Measurements from ENCODE around the gene ADCY1.

The ADCY1 gene

DNA sequence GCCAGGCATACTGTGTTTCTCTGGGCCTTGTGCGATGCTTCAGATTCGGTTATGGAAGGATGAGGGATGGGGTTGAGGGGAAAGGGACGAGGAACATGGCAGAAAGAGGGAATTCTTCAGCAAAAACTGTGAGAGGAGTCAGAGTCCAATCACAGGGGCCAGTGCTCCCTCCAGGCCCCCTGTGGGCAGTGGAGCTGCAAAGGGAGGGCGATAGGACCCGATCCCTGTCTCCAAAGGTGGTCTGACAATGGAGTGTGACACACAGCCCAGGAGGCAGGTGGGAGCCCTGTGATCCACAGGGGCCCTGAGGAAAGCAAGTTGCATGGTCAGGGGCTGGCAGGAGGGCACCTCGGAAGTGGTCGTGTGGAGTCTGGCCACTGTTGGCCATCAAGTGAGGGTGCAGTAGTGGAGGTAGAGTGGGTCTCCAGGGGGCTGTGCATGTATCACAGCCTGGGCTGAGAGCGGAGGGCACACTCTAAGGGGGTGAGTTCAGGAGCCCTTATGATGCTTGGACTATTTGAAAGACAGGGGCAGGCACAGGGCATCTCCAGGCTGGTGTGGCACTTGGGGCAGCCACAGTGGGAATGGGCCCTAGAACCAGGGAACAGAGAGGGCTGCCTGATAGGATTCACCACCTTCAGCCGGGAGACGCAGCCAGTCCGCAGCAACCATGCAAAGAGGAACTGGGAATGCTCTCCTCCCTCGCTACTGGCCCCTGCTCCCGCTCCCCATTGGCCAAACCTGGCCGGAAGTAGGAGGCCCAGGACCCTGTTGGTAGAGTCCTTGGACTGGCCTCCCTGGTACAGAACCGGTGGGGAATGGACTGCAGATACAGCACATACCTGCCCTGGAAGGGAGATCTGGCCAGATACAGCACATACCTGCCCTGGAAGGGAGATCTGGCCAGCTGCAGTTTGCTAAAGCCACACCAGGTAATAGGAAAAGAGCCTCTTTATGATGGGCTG is 115.9 kb downstream of the ADCY1 start:
- no peak for DNase-seq (ENCODE audit: low read depth in 2 of 2, low spot score in 1 of 2)

DNA sequence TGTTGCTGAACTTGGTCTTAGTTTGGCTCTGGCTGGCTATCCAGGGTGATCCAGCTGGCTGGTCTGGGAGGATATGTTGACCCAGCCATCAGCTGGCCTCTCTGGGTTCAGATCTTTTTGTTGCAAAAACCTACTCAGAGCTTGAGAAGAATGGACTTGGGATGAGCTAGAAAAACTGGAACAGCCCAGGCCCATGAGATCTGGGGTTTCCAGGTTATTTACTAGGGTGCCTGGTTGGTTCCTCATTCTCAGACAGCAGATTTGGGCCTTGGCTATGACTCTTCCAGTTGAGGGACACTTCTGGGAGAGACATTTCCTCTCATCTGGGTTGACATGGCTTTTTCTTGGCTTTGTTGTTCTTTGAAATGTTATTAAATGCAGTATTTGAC is 116.6 kb downstream of the ADCY1 start:
- no peak for DNase-seq (ENCODE audit: low read depth in 2 of 2, low spot score in 1 of 2)

DNA sequence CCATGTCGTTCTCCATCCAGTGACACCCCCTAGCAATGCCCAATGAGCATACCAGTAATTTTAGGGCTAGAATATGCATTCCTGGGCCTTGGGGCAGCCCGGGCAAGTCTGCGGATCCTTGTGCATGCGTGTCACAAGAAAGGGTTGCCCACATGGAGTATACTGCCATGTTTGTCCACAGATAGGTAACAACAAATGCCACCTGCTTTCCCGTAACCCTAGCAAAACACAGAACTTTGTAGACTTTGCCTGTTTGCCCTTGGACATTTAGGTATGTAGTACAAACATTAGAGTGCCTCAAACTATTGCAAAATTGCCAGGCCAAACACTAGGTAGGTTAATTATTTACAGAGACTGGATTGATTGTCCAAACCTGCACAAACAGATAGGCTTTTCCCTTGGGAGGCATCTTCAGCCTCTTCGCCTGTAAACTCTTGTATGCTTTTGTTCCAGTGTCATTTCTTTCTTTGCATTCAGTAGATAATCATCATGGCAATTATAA is 117.0 kb downstream of the ADCY1 start:
- DNase-seq (ENCODE audit: low read depth in 2 of 2, low spot score in 1 of 2), result no peak

DNA sequence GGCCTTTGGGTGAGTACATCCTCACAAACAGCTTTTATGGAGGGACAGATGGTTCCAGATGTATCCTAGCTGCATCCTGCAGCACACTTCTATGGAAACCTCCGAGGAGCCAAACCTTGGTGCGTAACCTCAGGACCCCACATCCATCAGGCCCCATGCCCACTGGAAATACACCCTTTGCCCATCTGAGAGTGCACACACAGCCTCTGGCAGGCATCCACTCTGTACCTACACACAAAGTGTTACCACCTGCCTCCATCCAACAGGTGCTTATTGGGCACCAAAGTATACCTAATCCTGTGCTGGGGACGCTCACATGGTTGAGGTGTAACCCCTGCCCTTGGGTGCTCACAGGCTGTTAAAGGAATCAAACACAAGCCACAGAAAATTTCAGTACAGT is 117.9 kb downstream of the ADCY1 start:
- DNase-seq (ENCODE audit: low read depth in 2 of 2, low spot score in 1 of 2), result no peak

DNA sequence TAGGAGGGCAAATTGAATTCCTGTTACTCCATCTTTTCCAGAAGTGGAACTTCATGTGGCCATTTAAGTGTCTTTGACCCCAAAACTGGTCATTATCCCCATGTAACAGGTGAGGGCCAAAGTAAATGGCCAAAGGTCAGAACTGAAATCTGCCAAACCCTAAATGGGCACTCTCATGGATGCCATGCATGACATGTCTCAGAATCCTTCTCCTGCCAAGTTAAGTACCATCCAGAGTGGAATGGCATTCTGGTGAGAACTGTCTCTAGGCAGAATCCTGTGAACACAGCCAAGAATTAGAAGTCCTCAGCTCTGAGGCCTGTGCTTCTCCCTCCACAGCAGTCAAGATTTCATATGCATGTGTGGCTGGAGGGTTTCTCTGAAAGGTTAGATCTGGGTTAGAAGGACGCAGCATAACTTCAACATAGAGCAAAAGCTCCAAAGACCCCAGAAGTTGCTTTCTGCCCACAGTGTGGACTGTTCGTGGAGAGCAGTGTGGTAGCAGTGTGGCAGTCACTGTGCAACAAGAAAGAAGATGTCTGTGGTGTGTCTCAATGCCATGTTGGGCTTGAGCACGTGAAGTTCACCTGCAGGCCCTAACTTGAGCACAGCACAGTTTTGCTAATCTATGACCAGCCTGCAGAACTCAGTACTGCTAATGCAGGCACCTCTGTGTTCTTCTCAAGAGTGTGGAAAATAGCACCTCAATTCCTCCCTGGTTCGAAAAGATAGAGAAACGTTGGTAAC is 121.3 kb downstream of the ADCY1 start:
- DNase-seq (ENCODE audit: low read depth in 2 of 2, low spot score in 1 of 2), result no peak

DNA sequence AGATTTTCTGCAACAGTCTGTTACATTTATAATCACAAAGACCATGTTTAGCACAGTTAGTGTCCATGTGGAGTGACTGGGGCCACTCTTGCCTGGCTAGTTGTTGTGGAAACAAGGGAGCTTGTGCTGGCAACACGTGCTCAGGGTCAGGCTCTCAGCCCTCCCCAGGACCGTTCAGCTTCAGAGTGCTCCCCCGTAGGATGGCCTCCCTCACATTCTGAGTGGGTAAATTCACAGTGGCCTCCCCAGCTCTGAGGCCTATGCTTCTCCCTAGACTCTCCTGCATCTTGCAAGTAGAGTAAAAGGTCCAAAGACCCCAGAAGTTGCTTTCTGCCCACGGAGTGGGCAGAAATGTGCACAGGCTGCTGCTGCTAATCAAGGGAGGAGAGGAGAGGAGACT is 122.3 kb downstream of the ADCY1 start:
- DNase-seq (ENCODE audit: low read depth in 2 of 2, low spot score in 1 of 2), result no peak

DNA sequence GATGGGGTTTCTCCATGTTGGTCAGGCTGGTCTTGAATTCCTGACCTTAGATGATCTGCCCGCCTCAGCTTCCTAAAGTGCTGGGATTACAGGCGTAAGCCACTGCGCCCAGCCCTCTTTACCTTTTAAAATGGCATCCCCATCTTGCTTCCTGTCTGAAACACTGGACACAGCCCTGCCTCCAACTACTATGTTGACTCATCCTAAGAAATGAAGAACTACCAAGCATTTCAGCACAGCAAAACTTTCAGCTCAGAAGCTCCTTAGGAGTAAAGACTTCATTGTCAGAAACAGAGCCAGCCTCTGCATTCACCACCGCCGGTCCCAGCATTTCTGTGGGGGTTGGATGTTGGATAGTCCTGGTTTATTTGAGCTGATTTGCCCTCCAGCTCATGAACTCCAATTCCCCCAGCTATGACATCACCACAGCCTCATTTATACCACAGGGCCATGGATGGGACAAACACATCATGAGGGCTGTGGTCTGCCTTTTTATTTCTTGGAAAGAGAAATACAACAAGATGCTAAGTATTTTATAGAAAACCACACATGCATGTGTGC is 123.5 kb downstream of the ADCY1 start:
- no peak for DNase-seq (ENCODE audit: low read depth in 2 of 2, low spot score in 1 of 2)

DNA sequence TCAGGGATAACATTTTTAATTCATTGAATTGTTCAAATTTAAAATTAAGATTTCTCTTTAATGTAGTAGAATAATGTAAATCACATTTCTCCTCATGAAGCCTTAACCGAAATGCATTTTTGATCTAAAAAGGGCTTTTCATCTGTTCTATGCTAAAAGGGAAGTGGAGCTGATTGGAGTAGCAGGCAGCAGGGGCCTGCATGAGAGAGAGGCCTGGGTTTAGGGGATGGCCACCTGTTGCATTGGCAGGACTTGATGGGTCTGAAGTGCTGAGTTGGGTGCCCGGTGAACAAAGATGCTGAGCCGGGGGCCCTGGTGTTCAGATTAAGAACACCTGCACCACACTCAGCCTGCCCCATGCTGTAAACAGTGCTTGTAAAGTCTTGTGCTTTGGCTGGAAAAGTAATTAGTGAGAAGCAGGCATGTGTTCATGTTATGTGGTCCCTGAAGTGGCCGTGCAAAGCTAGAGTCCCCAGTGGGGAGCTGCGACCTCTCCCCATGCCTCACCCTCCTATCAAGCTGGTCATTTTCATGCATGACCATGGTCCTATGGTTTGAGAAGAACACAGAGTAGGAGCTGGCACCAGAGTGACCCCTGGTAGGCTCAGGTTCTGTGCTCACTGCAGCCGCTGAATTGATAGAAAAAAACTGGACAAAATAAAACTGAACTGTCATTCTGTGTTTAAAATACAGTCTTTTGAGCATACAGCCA is 124.3 kb downstream of the ADCY1 start:
- no peak for DNase-seq (ENCODE audit: low read depth in 2 of 2, low spot score in 1 of 2)

DNA sequence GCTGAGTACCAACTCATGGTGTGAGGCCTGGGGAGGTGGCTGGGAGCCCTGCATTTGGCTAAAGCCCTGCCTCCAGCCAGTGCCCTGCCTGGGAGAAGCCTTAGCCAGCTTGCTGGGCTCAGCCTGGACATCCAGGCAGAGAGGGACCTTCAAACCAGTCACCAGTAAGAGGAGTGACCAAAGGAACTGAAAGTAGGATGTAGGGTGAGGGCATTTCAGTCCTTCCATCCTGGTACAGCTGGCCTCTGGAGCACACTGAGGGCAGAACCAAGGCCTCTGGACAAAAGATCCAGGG is 124.8 kb downstream of the ADCY1 start:
- DNase-seq (ENCODE audit: low read depth in 2 of 2, low spot score in 1 of 2), result no peak

DNA sequence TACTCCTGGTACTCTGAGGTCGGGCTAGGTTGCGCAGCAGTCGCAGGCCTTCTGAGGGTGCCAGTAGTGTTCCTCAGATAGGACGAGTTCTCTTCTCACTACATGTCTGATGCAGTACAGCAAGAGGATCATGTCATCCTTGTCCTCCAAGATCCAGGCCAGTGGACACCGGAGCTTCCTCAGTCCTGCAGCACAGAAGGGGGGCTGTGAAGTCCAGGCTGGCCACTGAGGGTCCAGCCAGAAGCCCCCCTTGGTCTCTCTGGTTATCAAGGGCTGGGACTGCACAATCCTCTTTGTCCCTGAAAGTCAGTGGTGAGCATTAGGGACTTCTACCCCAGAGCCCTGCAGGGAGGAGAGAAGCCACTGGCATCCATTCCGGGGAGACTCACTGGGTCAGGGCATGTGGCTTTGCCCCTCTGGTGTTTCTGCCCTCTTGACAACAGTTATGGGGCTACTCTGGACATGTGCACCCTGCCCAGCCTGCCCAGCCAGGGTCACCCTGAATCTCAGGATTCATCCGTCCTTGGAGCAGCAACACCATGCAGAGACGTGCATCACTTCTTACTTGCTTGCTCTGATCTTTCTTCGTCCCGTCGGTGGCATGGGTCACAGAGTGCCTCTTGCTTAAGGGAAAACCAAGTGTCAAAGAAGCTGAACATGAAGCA is 125.7 kb downstream of the ADCY1 start:
- no peak for DNase-seq (ENCODE audit: low read depth in 2 of 2, low spot score in 1 of 2)

DNA sequence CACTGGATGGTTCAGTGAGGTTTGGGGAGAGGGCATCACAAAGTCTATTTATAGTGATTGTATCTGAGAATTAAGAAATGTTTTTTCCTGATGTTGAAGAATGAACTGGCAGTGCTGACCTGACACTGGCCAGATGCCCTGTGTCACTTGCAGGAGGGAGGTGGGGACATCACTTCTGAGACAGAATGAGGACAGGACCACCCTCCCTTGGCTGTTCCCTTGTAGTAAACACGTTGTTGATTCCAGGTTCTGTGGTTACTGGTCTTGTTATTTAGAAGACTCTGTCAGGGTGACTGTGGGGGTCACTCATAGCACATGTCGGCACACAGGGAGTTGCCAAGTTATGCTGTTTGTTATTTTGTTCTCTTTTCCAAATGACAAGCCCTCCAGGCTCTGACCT is 126.4 kb downstream of the ADCY1 start:
- DNase-seq (ENCODE audit: low read depth in 2 of 2, low spot score in 1 of 2), result no peak

DNA sequence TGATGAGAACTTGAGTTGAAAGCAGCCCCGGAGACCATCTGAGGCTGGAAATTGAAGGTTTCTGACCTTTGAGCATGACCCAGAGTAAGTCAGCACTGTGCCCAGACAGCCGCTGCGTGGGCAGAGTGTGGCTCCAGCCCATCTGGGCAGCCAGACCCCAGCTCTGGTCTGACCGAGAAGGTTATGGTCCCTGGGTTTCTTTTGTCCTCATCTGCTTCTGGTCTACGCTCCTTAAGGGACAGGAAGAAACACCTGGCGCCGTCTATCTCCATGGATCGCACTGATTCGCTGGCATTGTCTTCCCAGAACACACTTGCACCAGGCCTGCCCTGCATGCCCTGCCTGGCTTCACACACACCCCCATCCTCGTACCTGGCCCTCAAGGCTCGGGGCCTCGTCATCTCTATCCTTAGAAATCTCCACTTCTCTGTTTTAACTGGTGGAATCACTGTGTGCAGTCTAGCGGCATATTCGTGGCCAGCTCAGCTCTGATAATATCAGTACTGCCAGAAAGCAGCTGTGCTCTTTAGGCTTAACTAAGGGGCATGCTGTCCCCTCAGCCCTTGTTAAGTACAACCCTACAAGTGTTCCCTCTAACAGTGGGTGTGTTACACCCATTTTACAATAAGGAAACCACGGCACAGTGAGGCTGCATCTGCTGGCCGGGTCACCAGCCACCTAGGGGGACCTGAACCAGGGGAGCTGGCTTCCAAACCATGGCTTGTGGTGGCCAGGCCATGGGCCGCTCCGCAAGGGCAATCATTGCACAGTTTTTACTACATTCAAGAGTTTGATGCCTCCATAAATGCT is 127.7 kb downstream of the ADCY1 start:
- no peak for DNase-seq (ENCODE audit: low read depth in 2 of 2, low spot score in 1 of 2)

DNA sequence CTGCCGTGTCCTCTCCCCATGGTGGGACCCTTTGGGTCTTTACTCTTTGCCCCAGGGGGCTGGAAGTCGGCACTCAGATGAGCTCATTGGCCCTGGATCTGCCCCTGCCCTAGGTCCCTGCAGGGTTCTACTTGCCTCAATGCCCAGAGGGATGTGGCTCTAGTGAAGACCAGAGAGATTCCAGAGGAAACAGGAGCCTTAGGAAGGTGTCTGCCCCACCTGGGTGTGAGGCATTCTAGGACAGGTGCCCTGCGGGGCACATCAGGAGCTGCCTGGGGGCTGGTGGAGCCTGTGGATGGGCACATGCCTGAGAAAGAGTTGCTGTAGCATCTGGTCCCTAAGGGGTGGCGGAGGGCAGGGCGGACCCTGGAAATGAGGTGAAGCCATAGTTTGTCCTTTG is 128.6 kb downstream of the ADCY1 start:
- no peak for DNase-seq (ENCODE audit: low read depth in 2 of 2, low spot score in 1 of 2)

DNA sequence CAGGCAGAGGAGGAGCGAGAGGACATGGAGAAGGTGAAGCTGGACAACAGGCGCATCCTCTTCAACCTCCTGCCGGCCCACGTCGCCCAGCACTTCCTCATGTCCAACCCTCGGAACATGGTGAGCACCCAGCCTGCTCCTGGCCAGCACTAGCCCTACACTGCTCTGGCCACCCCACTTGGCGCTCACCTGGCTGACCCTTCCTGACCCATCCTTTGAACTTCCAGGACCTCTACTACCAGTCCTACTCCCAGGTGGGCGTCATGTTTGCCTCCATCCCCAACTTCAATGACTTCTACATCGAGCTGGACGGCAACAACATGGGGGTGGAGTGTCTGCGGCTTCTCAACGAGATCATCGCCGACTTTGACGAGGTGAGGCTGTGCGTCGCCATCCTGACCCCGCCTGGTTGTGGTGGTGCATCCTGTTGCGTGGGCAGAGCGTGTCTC is 129.2 kb downstream of the ADCY1 start:
- DNase-seq (ENCODE audit: low read depth in 2 of 2, low spot score in 1 of 2), result no peak

DNA sequence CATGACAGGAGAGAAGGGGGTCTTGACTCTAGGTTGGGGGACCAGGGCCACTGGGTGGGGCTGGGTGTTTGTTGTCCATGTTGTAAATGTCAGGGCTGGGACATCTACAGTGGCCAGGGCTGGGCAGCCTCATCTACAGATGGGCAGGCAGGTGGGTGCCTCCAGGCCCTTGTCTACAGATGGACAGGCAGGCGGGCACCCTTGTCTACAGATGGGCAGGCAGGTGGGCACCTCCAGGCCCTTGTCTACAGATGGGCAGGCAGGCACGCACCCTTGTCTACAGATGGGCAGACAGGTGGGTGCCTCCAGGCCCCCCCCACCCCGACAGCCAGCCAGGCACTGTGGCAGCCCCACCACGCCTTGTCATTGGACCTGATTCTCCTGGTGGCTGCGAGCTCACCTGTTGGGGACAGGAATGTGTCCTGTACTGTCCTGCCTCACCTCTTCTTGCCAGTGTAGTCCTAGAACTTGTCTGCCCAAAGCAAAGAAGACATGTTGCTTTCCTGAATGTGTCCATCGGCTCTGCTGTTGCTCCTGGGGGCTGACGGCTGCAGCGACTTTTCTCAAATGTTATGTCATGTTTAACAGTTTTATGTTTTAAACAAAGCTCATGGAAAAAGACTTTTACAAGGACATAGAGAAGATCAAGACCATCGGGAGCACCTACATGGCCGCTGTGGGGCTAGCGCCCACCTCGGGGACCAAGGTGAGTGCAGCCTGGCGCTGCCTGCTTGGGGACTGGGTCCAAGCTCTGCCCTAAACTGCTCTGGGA is 129.9 kb downstream of the ADCY1 start:
- no peak for DNase-seq (ENCODE audit: low read depth in 2 of 2, low spot score in 1 of 2)

DNA sequence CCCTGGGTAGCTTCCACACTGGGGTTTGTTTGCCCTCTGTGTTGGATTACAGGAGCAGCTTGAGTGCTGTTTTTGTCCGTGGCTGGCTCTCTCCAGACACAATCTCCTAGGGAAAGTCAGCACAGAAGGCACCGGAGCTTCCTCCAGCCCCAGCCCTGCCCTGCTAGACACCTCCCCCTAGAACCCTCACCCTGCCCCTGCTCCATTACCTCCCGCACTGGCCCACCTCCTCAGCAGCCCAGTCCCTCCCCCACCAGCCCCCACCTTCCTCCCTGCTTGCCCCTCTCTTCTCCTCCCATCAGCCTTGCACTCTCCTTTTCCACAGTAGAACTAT is 130.5 kb downstream of the ADCY1 start:
- no peak for DNase-seq (ENCODE audit: low read depth in 2 of 2, low spot score in 1 of 2)

DNA sequence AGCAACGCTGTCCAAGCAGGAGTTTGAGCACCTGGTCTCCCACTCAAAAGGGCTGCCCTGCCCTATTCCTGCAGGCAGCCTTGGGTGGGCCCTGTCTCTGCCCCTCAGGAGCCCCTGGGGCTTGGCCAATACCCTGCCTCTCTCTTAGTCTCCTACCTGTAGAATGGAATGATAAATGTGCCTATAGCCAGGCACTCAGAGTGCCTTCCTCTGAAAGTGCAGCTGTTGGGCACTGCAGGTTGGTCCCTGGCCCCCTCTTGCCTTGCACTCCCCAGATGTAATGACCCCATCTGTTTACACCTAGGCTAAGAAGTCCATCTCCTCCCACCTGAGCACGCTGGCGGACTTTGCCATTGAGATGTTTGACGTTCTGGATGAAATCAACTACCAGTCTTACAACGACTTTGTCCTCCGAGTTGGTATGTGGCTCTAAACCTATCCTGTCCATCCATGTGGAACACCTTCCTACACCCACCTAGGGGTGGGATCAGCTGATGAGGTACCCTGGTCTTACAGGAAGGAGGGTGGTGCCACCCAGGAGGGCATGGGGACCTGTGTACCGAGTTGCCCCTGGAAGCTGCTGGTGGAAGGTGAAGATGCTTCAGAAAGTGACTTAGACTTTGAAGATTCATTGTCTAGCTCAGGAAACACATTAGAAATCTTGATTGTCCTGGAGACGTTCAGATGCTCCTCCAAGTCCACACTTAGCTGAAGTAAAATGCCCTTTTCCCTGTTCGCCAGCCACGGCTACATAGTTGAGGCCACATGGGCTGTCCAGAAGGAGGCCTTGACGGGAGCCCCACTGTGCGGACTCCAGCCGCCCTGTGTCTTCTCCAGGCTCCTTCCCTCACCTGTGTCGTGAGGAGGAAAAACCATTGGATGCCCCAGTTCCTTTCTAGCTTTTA is 134.1 kb downstream of the ADCY1 start:
- no peak for DNase-seq (ENCODE audit: low read depth in 2 of 2, low spot score in 1 of 2)
